ENCODE results near the gene ZNF773.
"Not testable (repeated sequence)": the region's sequence is repeated elsewhere in the genome, so short reads cannot be mapped to it uniquely, and the experiment has no call there.

DNA sequence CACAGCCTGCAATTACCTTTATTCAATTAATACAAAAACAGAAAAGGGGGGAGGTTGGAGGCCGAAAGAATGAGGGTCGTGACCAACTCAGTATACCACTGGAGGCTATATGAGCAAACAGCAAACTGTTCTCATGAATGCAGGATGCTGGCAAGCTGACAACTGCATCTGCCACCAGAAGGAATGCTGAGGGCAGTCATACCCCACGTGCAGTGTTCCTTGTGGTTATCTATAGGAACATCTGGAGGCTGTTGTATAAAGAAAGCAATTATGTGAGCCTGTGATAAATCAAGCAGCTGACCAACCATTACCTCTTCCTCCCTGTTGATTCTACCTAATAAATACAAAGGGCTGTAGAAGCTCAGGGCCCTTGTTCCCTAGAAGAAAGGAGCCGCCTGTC is 18.3 kb downstream of the ZNF773 start:
- not testable (repeated sequence) for TF ChIP-seq POLR2A (IDR thresholded peaks at IDR 0.05)
- TF ChIP-seq, protein P1, sequence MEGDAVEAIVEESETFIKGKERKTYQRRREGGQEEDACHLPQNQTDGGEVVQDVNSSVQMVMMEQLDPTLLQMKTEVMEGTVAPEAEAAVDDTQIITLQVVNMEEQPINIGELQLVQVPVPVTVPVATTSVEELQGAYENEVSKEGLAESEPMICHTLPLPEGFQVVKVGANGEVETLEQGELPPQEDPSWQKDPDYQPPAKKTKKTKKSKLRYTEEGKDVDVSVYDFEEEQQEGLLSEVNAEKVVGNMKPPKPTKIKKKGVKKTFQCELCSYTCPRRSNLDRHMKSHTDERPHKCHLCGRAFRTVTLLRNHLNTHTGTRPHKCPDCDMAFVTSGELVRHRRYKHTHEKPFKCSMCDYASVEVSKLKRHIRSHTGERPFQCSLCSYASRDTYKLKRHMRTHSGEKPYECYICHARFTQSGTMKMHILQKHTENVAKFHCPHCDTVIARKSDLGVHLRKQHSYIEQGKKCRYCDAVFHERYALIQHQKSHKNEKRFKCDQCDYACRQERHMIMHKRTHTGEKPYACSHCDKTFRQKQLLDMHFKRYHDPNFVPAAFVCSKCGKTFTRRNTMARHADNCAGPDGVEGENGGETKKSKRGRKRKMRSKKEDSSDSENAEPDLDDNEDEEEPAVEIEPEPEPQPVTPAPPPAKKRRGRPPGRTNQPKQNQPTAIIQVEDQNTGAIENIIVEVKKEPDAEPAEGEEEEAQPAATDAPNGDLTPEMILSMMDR (IDR thresholded peaks at IDR 0.05 in 4 of 5, conservative IDR thresholded peaks at IDR 0.05 in 1 of 5) = not testable (repeated sequence)

All from gastrocnemius medialis (tissue), 4 donors.